Caco-2 (cell line): ENCODE measurements around the gene RANGRF. TPM values are rescaled to one million over a fixed set of nuclear protein-coding genes. Genes with fewer than 3 reads are reported as not detected.

ENCODE experiments used
- BruUV-seq: library from RNA; stranded (reverse); fragments of 400-500 nt; replicated peaks from 2 replicates; lab custom pipeline; 2021; lab: Mats Ljungman, UMichigan
- CTCF ChIA-PET: fragments of 300-600 bp; sonication (Branson Sonifier 250); formaldehyde crosslinking; loops from one replicate; lab custom pipeline; 2022; ENCODE audit warnings: antibody characterized with exemption; lab: Charles Lee
- POLR2A ChIA-PET: fragments of 300-600 bp; sonication (Branson Sonifier 250); formaldehyde crosslinking; loops from one replicate; lab custom pipeline; 2022; ENCODE audit warnings: antibody characterized with exemption; lab: Charles Lee
- DNase-seq, 2 experiments: peaks; one replicate each; pipeline versions ENCODE4 v3.0.0 to v3.0.0-alpha.2; 2020 to 2022
- H3K27me3 ChIP-seq: replicated peaks from 2 replicates; pipeline ENCODE4 v1.6.0; 2011; ENCODE audit warnings: low read length; ENCODE audit not compliant: control insufficient read depth, insufficient read depth
- H3K36me3 ChIP-seq: 2 replicates; pipeline ENCODE4 v1.5.1; 2011; ENCODE audit warnings: low read length; ENCODE audit not compliant: control insufficient read depth, insufficient read depth
- H3K4me1 ChIP-seq: fragments of 250-450 bp; sonication (Bioruptor Pico); 2 replicates; pipeline ENCODE4 v1.5.1; 2020; ENCODE audit warnings: mild to moderate bottlenecking
- H3K4me3 ChIP-seq: 2 replicates; pipeline ENCODE4 v1.5.1; 2011; ENCODE audit warnings: low read depth, mild to moderate bottlenecking, control low read depth, low read length
- H3K9me3 ChIP-seq: fragments of 250-450 bp; sonication (Bioruptor Pico); 2 replicates; pipeline ENCODE4 v1.5.1; 2020; ENCODE audit warnings: mild to moderate bottlenecking, moderate library complexity
- H3K27ac Mint-ChIP-seq: one replicate; pipeline ENCODE4 v1.8.0; 2022; ENCODE audit warnings: mixed read lengths; ENCODE audit not compliant: unreplicated experiment
- H3K27me3 Mint-ChIP-seq: one replicate; pipeline ENCODE4 v1.8.0; 2022; ENCODE audit warnings: mixed read lengths; ENCODE audit not compliant: insufficient read depth, unreplicated experiment
- H3K36me3 Mint-ChIP-seq: one replicate; pipeline ENCODE4 v1.8.0; 2022; ENCODE audit warnings: mild to moderate bottlenecking, mixed read lengths; ENCODE audit not compliant: insufficient read depth, unreplicated experiment
- H3K4me1 Mint-ChIP-seq: one replicate; pipeline ENCODE4 v1.8.0; 2022; ENCODE audit warnings: low read depth, mixed read lengths; ENCODE audit not compliant: unreplicated experiment
- H3K4me3 Mint-ChIP-seq: one replicate; pipeline ENCODE4 v1.8.0; 2022; ENCODE audit warnings: mild to moderate bottlenecking, moderate library complexity, mixed read lengths; ENCODE audit not compliant: unreplicated experiment
- H3K9me3 Mint-ChIP-seq: one replicate; pipeline ENCODE4 v1.8.0; 2022; ENCODE audit warnings: mixed read lengths; ENCODE audit not compliant: unreplicated experiment
- intact Hi-C: fragments of 100-400 bp; cut with micrococcal nuclease; formaldehyde crosslinking; loops from one replicate; pipeline ENCODE4 v1.10.0; 2022; ENCODE audit not compliant: unreplicated experiment
- total RNA-seq: library from RNA; stranded (reverse); gene quantifications from 2 replicates; pipeline ENCODE4 v1.2.3, GENCODE V29; 2022
- TF ChIP-seq, protein P1 (sequence below), 2 experiments: fragments of 200-600 bp in 1 of 2; IDR thresholded peaks; 1 replicate in 1 of 2; 2 replicates in 1 of 2; pipeline versions ENCODE4 v1.5.1 to v1.8.0; 2011 to 2022; ENCODE audit warnings: antibody characterized with exemption in 1 of 2, control low read depth in 1 of 2, inconsistent platforms in 1 of 2, low read depth in 1 of 2, low read length in 1 of 2, mild to moderate bottlenecking in 1 of 2, moderate library complexity in 1 of 2; ENCODE audit not compliant: insufficient read depth in 1 of 2, severe bottlenecking in 1 of 2, unreplicated experiment in 1 of 2

Gene RANGRF
- total RNA-seq, 1 experiment from 2014 or later = 13.2 TPM

GRCh38 chr17:8333281-8333680, 44.8 kb downstream of the RANGRF start:
- Mint-ChIP-seq H3K4me3 (no peak overlapping the region), H3K36me3 (no peaks in the 10 kb centered on the region), H3K27ac (no peak overlapping the region), H3K4me1 (no peaks in the 10 kb centered on the region), H3K9me3 (no peaks in the 10 kb centered on the region), H3K27me3 (no peaks in the 10 kb centered on the region)
- no peak overlapping the region for H3K4me3 ChIP-seq
- H3K4me1 ChIP-seq = no peaks in the 10 kb centered on the region
- DNase-seq = no peak
- ChIA-PET POLR2A (no interaction called here), CTCF (no interaction called here)
- H3K36me3 ChIP-seq = no peaks in the 10 kb centered on the region
- TF ChIP-seq, protein P1, sequence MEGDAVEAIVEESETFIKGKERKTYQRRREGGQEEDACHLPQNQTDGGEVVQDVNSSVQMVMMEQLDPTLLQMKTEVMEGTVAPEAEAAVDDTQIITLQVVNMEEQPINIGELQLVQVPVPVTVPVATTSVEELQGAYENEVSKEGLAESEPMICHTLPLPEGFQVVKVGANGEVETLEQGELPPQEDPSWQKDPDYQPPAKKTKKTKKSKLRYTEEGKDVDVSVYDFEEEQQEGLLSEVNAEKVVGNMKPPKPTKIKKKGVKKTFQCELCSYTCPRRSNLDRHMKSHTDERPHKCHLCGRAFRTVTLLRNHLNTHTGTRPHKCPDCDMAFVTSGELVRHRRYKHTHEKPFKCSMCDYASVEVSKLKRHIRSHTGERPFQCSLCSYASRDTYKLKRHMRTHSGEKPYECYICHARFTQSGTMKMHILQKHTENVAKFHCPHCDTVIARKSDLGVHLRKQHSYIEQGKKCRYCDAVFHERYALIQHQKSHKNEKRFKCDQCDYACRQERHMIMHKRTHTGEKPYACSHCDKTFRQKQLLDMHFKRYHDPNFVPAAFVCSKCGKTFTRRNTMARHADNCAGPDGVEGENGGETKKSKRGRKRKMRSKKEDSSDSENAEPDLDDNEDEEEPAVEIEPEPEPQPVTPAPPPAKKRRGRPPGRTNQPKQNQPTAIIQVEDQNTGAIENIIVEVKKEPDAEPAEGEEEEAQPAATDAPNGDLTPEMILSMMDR (IDR thresholded peaks at IDR 0.05; ENCODE audit: insufficient read depth in 1 of 2, low read depth in 1 of 2, low read length in 1 of 2, severe bottlenecking in 1 of 2, unreplicated experiment in 1 of 2) = no peak
- intact Hi-C loops = no loop called here
- BruUV-seq = no TSS peak
- no peaks in the 10 kb centered on the region for H3K9me3 ChIP-seq
- no peaks in the 10 kb centered on the region for H3K27me3 ChIP-seq

GRCh38 chr17:8337802-8338752, 49.6 kb downstream of the RANGRF start:
- H3K9me3 Mint-ChIP-seq = no peaks in the 10 kb centered on the region
- H3K27ac Mint-ChIP-seq = no peak overlapping the region
- H3K4me1 Mint-ChIP-seq = no peaks in the 10 kb centered on the region
- ChIA-PET POLR2A (no interaction called here), CTCF (no interaction called here)
- intact Hi-C loops = no loop called here
- Histone ChIP-seq H3K4me3 (no peak overlapping the region), H3K27me3 (no peaks in the 10 kb centered on the region), H3K9me3 (no peaks in the 10 kb centered on the region), H3K4me1 (no peaks in the 10 kb centered on the region), H3K36me3 (no peaks in the 10 kb centered on the region)
- H3K36me3 Mint-ChIP-seq = no peaks in the 10 kb centered on the region
- DNase-seq = no peak
- no peak overlapping the region for H3K4me3 Mint-ChIP-seq
- TF ChIP-seq, protein P1 (IDR thresholded peaks at IDR 0.05; ENCODE audit: insufficient read depth in 1 of 2, low read depth in 1 of 2, low read length in 1 of 2, severe bottlenecking in 1 of 2, unreplicated experiment in 1 of 2) = no peak
- no peaks in the 10 kb centered on the region for H3K27me3 Mint-ChIP-seq
- BruUV-seq = no TSS peak

DNA sequence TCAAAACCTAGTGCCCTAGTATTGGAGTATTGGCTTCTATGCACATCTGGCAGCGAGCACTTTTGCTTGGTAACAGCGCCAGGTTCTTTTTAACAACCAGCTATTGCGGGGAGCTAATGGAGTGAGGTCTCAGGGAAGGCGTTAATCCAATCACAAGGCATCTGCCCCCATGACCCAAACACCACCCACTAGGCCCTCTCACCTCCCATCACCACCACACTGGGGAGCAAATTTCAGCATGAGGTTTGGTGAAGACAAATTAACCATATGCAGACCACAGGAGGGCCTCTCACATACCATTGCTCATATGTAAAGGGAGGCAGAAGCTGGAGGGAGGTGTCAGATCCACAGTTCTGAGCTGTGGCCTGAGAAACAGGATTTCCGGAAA, 50.3 kb downstream of the RANGRF start:
- Mint-ChIP-seq H3K4me3 (no peak overlapping the region), H3K4me1 (no peaks in the 10 kb centered on the region), H3K27me3 (no peaks in the 10 kb centered on the region), H3K27ac (no peak overlapping the region), H3K36me3 (no peaks in the 10 kb centered on the region), H3K9me3 (no peaks in the 10 kb centered on the region)
- H3K27me3 ChIP-seq = no peaks in the 10 kb centered on the region
- ChIA-PET POLR2A (no interaction called here), CTCF (no interaction called here)
- intact Hi-C loops = no loop called here
- no TSS peak for BruUV-seq
- H3K4me3 ChIP-seq = no peak overlapping the region
- no peaks in the 10 kb centered on the region for H3K36me3 ChIP-seq
- TF ChIP-seq, protein P1 (IDR thresholded peaks at IDR 0.05; ENCODE audit: insufficient read depth in 1 of 2, low read depth in 1 of 2, low read length in 1 of 2, severe bottlenecking in 1 of 2, unreplicated experiment in 1 of 2) = no peak
- H3K4me1 ChIP-seq = no peaks in the 10 kb centered on the region
- DNase-seq = no peak
- H3K9me3 ChIP-seq = no peaks in the 10 kb centered on the region
